Prostate gland (tissue), 2 donors: ENCODE measurements around the gene CST7. TPM values are rescaled to one million over a fixed set of nuclear protein-coding genes. Genes with fewer than 3 reads are reported as not detected.

Experiments
- DNase-seq: peaks from one replicate; pipeline ENCODE4 v3.0.0-alpha.2; 2019; ENCODE audit warnings: low spot score
- H3K27ac ChIP-seq, 2 donors: fragments of 200-600 bp; sonication (generic); 2 replicates each; pipeline ENCODE4 v1.5.1; 2017 to 2019
- H3K27me3 ChIP-seq: fragments of 200-600 bp; sonication (generic); replicated peaks from 2 replicates; pipeline ENCODE4 v1.5.1; 2019; ENCODE audit not compliant: insufficient read depth
- H3K36me3 ChIP-seq, 2 donors: fragments of 200-600 bp; sonication (generic); 1 replicate in 1 of 2; 2 replicates in 1 of 2; pipeline versions ENCODE4 v1.5.1 to v1.8.1; 2017 to 2019
- H3K4me1 ChIP-seq: fragments of 200-600 bp; sonication (generic); replicated peaks from 2 replicates; pipeline ENCODE4 v1.5.1; 2019
- H3K4me3 ChIP-seq, 2 donors: fragments of 200-600 bp; sonication (generic); 2 replicates each; pipeline ENCODE4 v1.5.1; 2017 to 2019
- H3K9me3 ChIP-seq: fragments of 200-600 bp; sonication (generic); 2 replicates; pipeline ENCODE4 v1.5.1; 2017
- CTCF ChIP-seq, 4 experiments: fragments of 200-600 bp in 2 of 4; fragments of 450-650 bp in 2 of 4; sonication (generic) in 2 of 4; IDR thresholded peaks; 1 replicate in 3 of 4; 2 replicates in 1 of 4; pipeline ENCODE4 v1.5.1; 2016 to 2019; ENCODE audit warnings: antibody characterized with exemption in 4 of 4, mild to moderate bottlenecking in 2 of 4, moderate library complexity in 2 of 4
- POLR2A ChIP-seq: fragments of 450-650 bp; IDR thresholded peaks from one replicate; pipeline ENCODE4 v1.6.1; 2016; ENCODE audit warnings: antibody characterized with exemption, mild to moderate bottlenecking
- POLR2AphosphoS5 ChIP-seq: sonication (generic); formaldehyde crosslinking; IDR thresholded peaks from one replicate; pipeline ENCODE4 v1.6.1; 2017; ENCODE audit warnings: antibody characterized with exemption
- WGBS: methylation state at CpG from one replicate; pipeline ENCODE4 v1.1.5; 2018; 5-methylcytosine and 5-hydroxymethylcytosine counted together
- intact Hi-C: fragments of 100-400 bp; cut with DNase I; formaldehyde crosslinking; loops from one replicate; pipeline ENCODE4 v1.14.2; 2022
- total RNA-seq, 2 donors: library from RNA; depleted of rRNA; stranded (reverse); fragments of >200 nt; gene quantifications; one replicate each; pipeline ENCODE4 v1.1.0, GENCODE V29; 2016

The CST7 gene
- total RNA-seq, 2 donors from 2014 or later, result 1.2 to 3.6 TPM

- Histone ChIP-seq H3K9me3 (no peaks in the 10 kb centered on the region), H3K27ac (no peak overlapping the region), H3K27me3 (no peaks in the 10 kb centered on the region), H3K4me1 (no peaks in the 10 kb centered on the region), H3K4me3 (no peak overlapping the region), H3K36me3 (no peaks in the 10 kb centered on the region)
- 96% methylated on average over 20 of the region's 21 CpGs for WGBS
- intact Hi-C loops, result no loop called here
- DNase-seq, result no peak
- no peak for TF ChIP-seq POLR2A
- no peak for TF ChIP-seq POLR2AphosphoS5
- no peak for TF ChIP-seq CTCF (IDR thresholded peaks at IDR 0.05)
Observed at GRCh38 chr20:24963672-24964505, 14.8 kb downstream of the CST7 start.

GRCh38 chr20:24964506-24964840, 15.4 kb downstream of the CST7 start:
- intact Hi-C loops, result no loop called here
- 90% methylated on average over 9 of the region's 9 CpGs for WGBS
- H3K4me1 ChIP-seq, result no peaks in the 10 kb centered on the region
- no peak for DNase-seq
- no peaks in the 10 kb centered on the region for H3K9me3 ChIP-seq
- TF ChIP-seq POLR2A, result no peak
- no peak for TF ChIP-seq CTCF (IDR thresholded peaks at IDR 0.05)
- TF ChIP-seq POLR2AphosphoS5, result no peak
- H3K27me3 ChIP-seq, result no peaks in the 10 kb centered on the region
- H3K4me3 ChIP-seq, result no peak overlapping the region
- H3K27ac ChIP-seq, result no peak overlapping the region
- peaks cover 3 to 4% of the 10 kb centered on the region in 2 donors for H3K36me3 ChIP-seq

GRCh38 chr20:24965065-24965919, 16.2 kb downstream of the CST7 start:
- peaks cover 3 to 4% of the 10 kb centered on the region in 2 donors for H3K36me3 ChIP-seq
- H3K27ac ChIP-seq, result no peak overlapping the region
- 84% methylated on average over 7 of the region's 7 CpGs for WGBS
- H3K4me1 ChIP-seq, result no peaks in the 10 kb centered on the region
- no peak for TF ChIP-seq POLR2A
- no peak for TF ChIP-seq CTCF (IDR thresholded peaks at IDR 0.05)
- TF ChIP-seq POLR2AphosphoS5, result no peak
- no peak overlapping the region for H3K4me3 ChIP-seq
- no peaks in the 10 kb centered on the region for H3K9me3 ChIP-seq
- DNase-seq, result no peak
- no peaks in the 10 kb centered on the region for H3K27me3 ChIP-seq
- intact Hi-C loops, result no loop called here

- DNase-seq, result no peak
- Histone ChIP-seq H3K4me3 (no peak overlapping the region), H3K27me3 (no peaks in the 10 kb centered on the region), H3K36me3 (peaks cover 3 to 4% of the 10 kb centered on the region in 2 donors), H3K4me1 (no peaks in the 10 kb centered on the region), H3K9me3 (no peaks in the 10 kb centered on the region), H3K27ac (no peak overlapping the region)
- WGBS, result 90% methylated on average over 15 of the region's 15 CpGs
- intact Hi-C loops, result no loop called here
- no peak for TF ChIP-seq CTCF (IDR thresholded peaks at IDR 0.05)
- TF ChIP-seq POLR2A, result no peak
- TF ChIP-seq POLR2AphosphoS5, result no peak
Observed at GRCh38 chr20:24966317-24967012, 17.4 kb downstream of the CST7 start.
